ENCODE results near the gene PTPN20. TPM values are rescaled to one million over a fixed set of nuclear protein-coding genes. Genes with fewer than 3 reads are reported as not detected.

Gene PTPN20
- total and polyA plus RNA-seq, 2 of the 8 experiments (the other 6 are each of a cell fraction or from before 2014, with no cell fraction given): not detected

DNA sequence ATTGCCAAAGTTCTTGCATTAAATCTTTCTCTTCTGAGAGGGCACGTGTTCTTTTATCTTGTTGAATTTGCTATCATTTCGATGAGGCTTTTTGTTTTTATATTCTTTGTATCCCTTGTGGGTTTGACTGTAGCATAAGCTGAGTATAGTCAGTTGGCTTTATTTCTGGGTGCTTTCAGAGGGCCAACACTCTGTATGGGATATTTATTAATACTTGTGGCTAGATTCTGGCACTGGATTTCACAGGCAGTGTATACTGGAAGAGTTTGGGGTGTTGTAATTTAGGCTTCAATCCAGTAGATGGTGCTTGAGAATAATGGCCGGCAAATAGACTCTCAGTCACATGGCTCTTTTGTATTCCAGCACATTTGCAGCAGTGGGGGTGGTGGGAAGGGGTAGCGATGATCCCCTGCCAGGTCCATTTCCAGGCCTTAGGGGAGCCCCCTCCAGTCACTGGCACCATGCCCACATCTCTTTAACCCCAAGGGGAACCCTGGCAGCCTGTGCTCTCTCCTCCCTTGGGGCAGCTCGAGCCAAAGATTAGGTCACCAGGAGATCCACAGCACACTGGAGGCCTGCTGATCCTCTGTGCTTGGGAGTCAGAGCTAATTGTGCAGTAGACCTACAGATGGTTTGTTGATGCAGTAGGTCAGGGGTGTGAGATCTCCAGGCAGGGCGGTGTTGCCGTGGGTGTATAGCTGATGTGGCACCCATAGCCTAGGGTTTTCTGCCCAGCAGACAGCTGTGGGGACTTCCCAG is 81.8 kb downstream of the PTPN20 start (continued):
- TF ChIP-seq TAF7 (optimal IDR thresholded peaks at IDR 0.05; ENCODE audit: borderline replicate concordance, low read depth, low read length) (no peak), YY1 (IDR thresholded peaks at IDR 0.05; ENCODE audit: low read depth, low read length) (peak; percentile 85; the same call in 1 of the 2 replicates), FOSL1 (IDR thresholded peaks at IDR 0.05; ENCODE audit: insufficient read depth, low read depth, low read length) (no peak), CBX5 (IDR thresholded peaks at IDR 0.05; ENCODE audit: low read depth, low read length) (no peak), GTF2F1 (IDR thresholded peaks at IDR 0.05; ENCODE audit: borderline replicate concordance, low read depth, low read length) (no peak), SP2 (IDR thresholded peaks at IDR 0.05; ENCODE audit: low read length) (no peak), NRF1 (IDR thresholded peaks at IDR 0.05; ENCODE audit: low read depth, low read length) (no peak), CBX8 (IDR thresholded peaks at IDR 0.05; ENCODE audit: borderline replicate concordance, low read depth, low read length) (no peak), EP300 (IDR thresholded peaks at IDR 0.05; ENCODE audit: borderline replicate concordance in 1 of 2, low read depth in 2 of 2, low read length in 2 of 2) (no peak), POLR2AphosphoS5 (IDR thresholded peaks at IDR 0.05; ENCODE audit: low read depth, low read length) (no peak), CREB1 (IDR thresholded peaks at IDR 0.05) (no peak), SAP30 (IDR thresholded peaks at IDR 0.05; ENCODE audit: insufficient read depth, insufficient replicate concordance, low read length) (no peak), GABPA (IDR thresholded peaks at IDR 0.05; ENCODE audit: borderline replicate concordance, insufficient read depth, low read length) (no peak), BACH1 (IDR thresholded peaks at IDR 0.05; ENCODE audit: low read length) (no peak)
- TF ChIP-seq, protein P1, sequence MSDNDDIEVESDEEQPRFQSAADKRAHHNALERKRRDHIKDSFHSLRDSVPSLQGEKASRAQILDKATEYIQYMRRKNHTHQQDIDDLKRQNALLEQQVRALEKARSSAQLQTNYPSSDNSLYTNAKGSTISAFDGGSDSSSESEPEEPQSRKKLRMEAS (IDR thresholded peaks at IDR 0.05): peak; percentile 72
